Coronary artery (tissue), 2 donors: ENCODE results near the gene KIAA1328.

ENCODE experiments used
- DNase-seq: peaks from one replicate; pipeline ENCODE4 v3.0.0-alpha.2; 2017; ENCODE audit warnings: low spot score
- H3K27ac ChIP-seq, 2 donors: fragments of 200-600 bp; sonication (generic); one replicate each; pipeline ENCODE4 v1.5.1; 2016 to 2019
- H3K4me3 ChIP-seq: fragments of 200-600 bp; sonication (generic); 2 replicates; pipeline ENCODE4 v1.5.1; 2016; ENCODE audit warnings: mild to moderate bottlenecking, moderate library complexity
- CTCF ChIP-seq: fragments of 200-600 bp; sonication (generic); IDR thresholded peaks from one replicate; pipeline ENCODE4 v1.5.1; 2019; ENCODE audit warnings: antibody characterized with exemption

Gene KIAA1328

GRCh38 chr18:37180086-37180485 is 351.2 kb downstream of the KIAA1328 start:
- TF ChIP-seq CTCF, result no peak
- DNase-seq, result no peak
- Histone ChIP-seq H3K27ac (no peak overlapping the region), H3K4me3 (no peak overlapping the region)

GRCh38 chr18:37182340-37183135 is 353.6 kb downstream of the KIAA1328 start:
- no peak for DNase-seq
- no peak for TF ChIP-seq CTCF
- no peak overlapping the region for H3K4me3 ChIP-seq
- H3K27ac ChIP-seq, result no peak overlapping the region

GRCh38 chr18:37184209-37184868 is 355.4 kb downstream of the KIAA1328 start:
- no peak overlapping the region for H3K4me3 ChIP-seq
- no peak for DNase-seq
- no peak overlapping the region for H3K27ac ChIP-seq
- no peak for TF ChIP-seq CTCF

GRCh38 chr18:37188016-37188791 is 359.3 kb downstream of the KIAA1328 start:
- Histone ChIP-seq H3K4me3 (no peak overlapping the region), H3K27ac (no peak overlapping the region)
- TF ChIP-seq CTCF, result no peak
- no peak for DNase-seq

GRCh38 chr18:37199741-37200140 is 370.8 kb downstream of the KIAA1328 start:
- no peak overlapping the region for H3K4me3 ChIP-seq
- no peak for TF ChIP-seq CTCF
- DNase-seq, result no peak
- H3K27ac ChIP-seq, result no peak overlapping the region

GRCh38 chr18:37207343-37207742 is 378.4 kb downstream of the KIAA1328 start:
- no peak overlapping the region for H3K27ac ChIP-seq
- no peak for DNase-seq
- no peak overlapping the region for H3K4me3 ChIP-seq
- TF ChIP-seq CTCF, result no peak
